WTC11 (cell line): Measurements from ENCODE around the gene LAMTOR4. TPM values are rescaled to one million over a fixed set of nuclear protein-coding genes. Genes with fewer than 3 reads are reported as not detected.

ENCODE experiments used
- ATAC-seq: fragments of 200-7000 bp; cut with Tn5 transposase; 2 replicates; pipeline ENCODE4 v1.10.0; 2021; ENCODE audit warnings: mild to moderate bottlenecking, moderate library complexity
- CTCF ChIA-PET: fragments of 300-600 bp; sonication (Branson Sonifier 250); formaldehyde crosslinking; loops from one replicate; lab custom pipeline; 2021; ENCODE audit warnings: antibody characterized with exemption; lab: Charles Lee
- POLR2A ChIA-PET: fragments of 350-600 bp; sonication (Branson Sonifier 250); formaldehyde crosslinking; loops from one replicate; lab custom pipeline; 2021; ENCODE audit warnings: antibody characterized with exemption; lab: Charles Lee
- DNase-seq: peaks from one replicate; pipeline ENCODE4 v3.0.0; 2021; ENCODE audit warnings: low spot score
- H3K27ac Mint-ChIP-seq: 2 replicates; pipeline ENCODE4 v1.8.0; 2021; ENCODE audit warnings: mixed read lengths
- H3K27me3 Mint-ChIP-seq: 2 replicates; pipeline ENCODE4 v1.8.0; 2021; ENCODE audit warnings: low read depth, mild to moderate bottlenecking, moderate library complexity, mixed read lengths
- H3K36me3 Mint-ChIP-seq: 2 replicates; pipeline ENCODE4 v1.8.0; 2021; ENCODE audit warnings: mixed read lengths
- H3K4me1 Mint-ChIP-seq: 2 replicates; pipeline ENCODE4 v1.8.0; 2022; ENCODE audit warnings: mixed read lengths
- H3K4me3 Mint-ChIP-seq: 2 replicates; pipeline ENCODE4 v1.8.0; 2021; ENCODE audit warnings: mild to moderate bottlenecking, moderate library complexity, mixed read lengths
- H3K9me3 Mint-ChIP-seq: 2 replicates; pipeline ENCODE4 v1.8.0; 2021; ENCODE audit warnings: mixed read lengths
- ATF3 ChIP-seq: sonication (generic); formaldehyde crosslinking; conservative IDR thresholded peaks from 2 replicates; pipeline ENCODE4 v1.8.1; 2022; ENCODE audit warnings: mild to moderate bottlenecking, missing genetic modification reagents
- CREB1 ChIP-seq: sonication (generic); formaldehyde crosslinking; IDR thresholded peaks from 2 replicates; pipeline ENCODE4 v1.8.0; 2023; ENCODE audit warnings: mild to moderate bottlenecking, missing genetic modification reagents
- CREM ChIP-seq: sonication (generic); formaldehyde crosslinking; IDR thresholded peaks from 2 replicates; pipeline ENCODE4 v1.8.1; 2022; ENCODE audit warnings: mild to moderate bottlenecking, missing genetic modification reagents, moderate library complexity
- CTCF ChIP-seq: fragments of 200-600 bp; IDR thresholded peaks from 2 replicates; pipeline ENCODE4 v1.8.0; 2022; ENCODE audit warnings: antibody characterized with exemption
- E2F4 ChIP-seq: sonication (generic); formaldehyde crosslinking; IDR thresholded peaks from 2 replicates; pipeline ENCODE4 v1.8.1; 2022; ENCODE audit warnings: low read depth, mild to moderate bottlenecking, moderate library complexity, missing genetic modification reagents, borderline replicate concordance
- FOXP1 ChIP-seq: sonication (generic); formaldehyde crosslinking; IDR thresholded peaks from 2 replicates; pipeline ENCODE4 v1.8.0; 2022; ENCODE audit warnings: missing genetic modification reagents, mild to moderate bottlenecking, moderate library complexity, borderline replicate concordance
- GTF2I ChIP-seq: fragments of 250-450 bp; sonication (Bioruptor Pico); conservative IDR thresholded peaks from 2 replicates; pipeline ENCODE4 v1.4.0; 2021; ENCODE audit warnings: mild to moderate bottlenecking
- IRF1 ChIP-seq: sonication (generic); formaldehyde crosslinking; IDR thresholded peaks from 2 replicates; pipeline ENCODE4 v1.8.0; 2023; ENCODE audit warnings: missing genetic modification reagents
- JAZF1 ChIP-seq: fragments of 250-450 bp; sonication (Bioruptor Pico); IDR thresholded peaks from 2 replicates; pipeline ENCODE4 v1.9.0; 2021; ENCODE audit warnings: moderate library complexity, mild to moderate bottlenecking, inconsistent platforms
- MLX ChIP-seq: sonication (generic); formaldehyde crosslinking; IDR thresholded peaks from 2 replicates; pipeline ENCODE4 v1.8.1; 2023; ENCODE audit warnings: mild to moderate bottlenecking, missing genetic modification reagents, moderate library complexity
- NFE2L1 ChIP-seq: sonication (generic); formaldehyde crosslinking; IDR thresholded peaks from 2 replicates; pipeline ENCODE4 v1.8.1; 2023; ENCODE audit warnings: missing genetic modification reagents
- OVOL2 ChIP-seq: fragments of 250-450 bp; sonication (Bioruptor Pico); IDR thresholded peaks from 2 replicates; pipeline ENCODE4 v1.9.0; 2021; ENCODE audit warnings: mild to moderate bottlenecking, borderline replicate concordance
- RELA ChIP-seq: sonication (generic); formaldehyde crosslinking; IDR thresholded peaks from 2 replicates; pipeline ENCODE4 v1.8.1; 2022; ENCODE audit warnings: missing genetic modification reagents, mild to moderate bottlenecking, borderline replicate concordance
- STAT6 ChIP-seq: sonication (generic); formaldehyde crosslinking; conservative IDR thresholded peaks from 2 replicates; pipeline ENCODE4 v1.8.1; 2023; ENCODE audit warnings: mild to moderate bottlenecking, low read depth, missing genetic modification reagents, moderate library complexity
- USF1 ChIP-seq: sonication (generic); formaldehyde crosslinking; IDR thresholded peaks from 2 replicates; pipeline ENCODE4 v1.8.0; 2022; ENCODE audit warnings: mild to moderate bottlenecking, missing genetic modification reagents
- USF2 ChIP-seq: sonication (generic); formaldehyde crosslinking; IDR thresholded peaks from 2 replicates; pipeline ENCODE4 v1.8.1; 2023; ENCODE audit warnings: mild to moderate bottlenecking, missing genetic modification reagents, moderate library complexity
- ZMAT4 ChIP-seq: fragments of 250-450 bp; sonication (Bioruptor Pico); IDR thresholded peaks from 2 replicates; pipeline ENCODE4 v1.9.0; 2021; ENCODE audit warnings: mild to moderate bottlenecking
- ZNF219 ChIP-seq: sonication (generic); formaldehyde crosslinking; IDR thresholded peaks from 2 replicates; pipeline ENCODE4 v1.8.0; 2023; ENCODE audit warnings: missing genetic modification reagents, mild to moderate bottlenecking, borderline replicate concordance
- ZNF263 ChIP-seq: sonication (generic); formaldehyde crosslinking; IDR thresholded peaks from 2 replicates; pipeline ENCODE4 v1.8.1; 2022; ENCODE audit warnings: low read depth, mild to moderate bottlenecking, moderate library complexity, missing genetic modification reagents
- ZNF416 ChIP-seq: fragments of 250-450 bp; sonication (Bioruptor Pico); IDR thresholded peaks from 2 replicates; pipeline ENCODE4 v1.9.0; 2021; ENCODE audit warnings: mild to moderate bottlenecking, inconsistent platforms
- ZNF423 ChIP-seq: fragments of 250-450 bp; sonication (Bioruptor Pico); IDR thresholded peaks from 2 replicates; pipeline ENCODE4 v2.1.2; 2022; ENCODE audit warnings: mild to moderate bottlenecking, moderate library complexity
- total RNA-seq: library from RNA; stranded (reverse); gene quantifications from 3 replicates; pipeline ENCODE4 v1.2.3, GENCODE V29; 2021

LAMTOR4 gene
- total RNA-seq, 1 experiment from 2014 or later, result 199 TPM

GRCh38 chr7:100163006-100163531, 14.4 kb downstream of the LAMTOR4 start:
- no peaks in the 10 kb centered on the region for H3K9me3 Mint-ChIP-seq
- H3K4me3 Mint-ChIP-seq, result no peak overlapping the region
- ATAC-seq (peak; percentile 11), DNase-seq (no peak)
- CTCF ChIA-PET, result interaction anchor here (1.2 kb wide), 1 partner anchor 14 kb away, joined by 4 read pairs; the partner anchor contains the start of genes GPC2 and STAG3
- H3K4me1 Mint-ChIP-seq, result peaks cover 36% of the 10 kb centered on the region
- H3K36me3 Mint-ChIP-seq, result no peaks in the 10 kb centered on the region
- TF ChIP-seq STAT6 (CRISPR knock-in tag) (no peak), USF2 (peak; percentile 66; the same call in 1 of the 2 replicates), USF1 (CRISPR knock-in tag) (peak; percentile 59), ZMAT4 (CRISPR knock-in tag) (no peak), GTF2I (CRISPR knock-in tag) (no peak)
- TF ChIP-seq, all 79 proteins: peak for 2
- POLR2A ChIA-PET, result interaction anchor here (0.7 kb wide), 2 partner anchors 62 to 245 kb away, joined by 4 to 6 read pairs; partner anchors contain the start of genes AP4M1 and MCM7
- H3K27ac Mint-ChIP-seq, result no peak overlapping the region
- peaks cover 26% of the 10 kb centered on the region for H3K27me3 Mint-ChIP-seq

GRCh38 chr7:100163871-100164270, 15.2 kb downstream of the LAMTOR4 start:
- ATAC-seq, result no peak
- ChIA-PET POLR2A (interaction anchor here (0.7 kb wide), 2 partner anchors 62 to 244 kb away, joined by 4 to 6 read pairs; partner anchors contain the start of genes AP4M1 and MCM7), CTCF (interaction anchor here (0.5 to 1.2 kb wide), 2 partner anchors 11 to 14 kb away, joined by 3 to 4 read pairs; partner anchors contain the start of genes GPC2 and STAG3)
- Mint-ChIP-seq H3K27me3 (peaks cover 28% of the 10 kb centered on the region), H3K4me1 (peaks cover 42% of the 10 kb centered on the region), H3K9me3 (no peaks in the 10 kb centered on the region)
- TF ChIP-seq OVOL2 (no peak), CTCF (no peak), RELA (CRISPR knock-in tag) (no peak), ATF3 (CRISPR knock-in tag) (no peak), ZNF423 (CRISPR knock-in tag) (no peak), ZNF416 (no peak), CREM (CRISPR knock-in tag) (no peak), CREB1 (CRISPR knock-in tag) (no peak), FOXP1 (CRISPR knock-in tag) (no peak), MLX (no peak), E2F4 (no peak), ZNF263 (CRISPR knock-in tag) (no peak), IRF1 (CRISPR knock-in tag) (no peak), USF1 (CRISPR knock-in tag) (no peak), JAZF1 (CRISPR knock-in tag) (no peak), NFE2L1 (CRISPR knock-in tag) (no peak), ZNF219 (CRISPR knock-in tag) (no peak)
- TF ChIP-seq, all 79 proteins: peak for 0
- Mint-ChIP-seq H3K27ac (peak overlapping the region; percentile 16; the same call in 1 of the 2 replicates), H3K4me3 (no peak overlapping the region), H3K36me3 (no peaks in the 10 kb centered on the region)
- no peak for DNase-seq
